Measurements from ENCODE around the gene TSPAN10. TPM values are rescaled to one million over a fixed set of nuclear protein-coding genes. Genes with fewer than 3 reads are reported as not detected.

Gene TSPAN10
- total RNA-seq, 1 donor: 4.5 TPM

DNA sequence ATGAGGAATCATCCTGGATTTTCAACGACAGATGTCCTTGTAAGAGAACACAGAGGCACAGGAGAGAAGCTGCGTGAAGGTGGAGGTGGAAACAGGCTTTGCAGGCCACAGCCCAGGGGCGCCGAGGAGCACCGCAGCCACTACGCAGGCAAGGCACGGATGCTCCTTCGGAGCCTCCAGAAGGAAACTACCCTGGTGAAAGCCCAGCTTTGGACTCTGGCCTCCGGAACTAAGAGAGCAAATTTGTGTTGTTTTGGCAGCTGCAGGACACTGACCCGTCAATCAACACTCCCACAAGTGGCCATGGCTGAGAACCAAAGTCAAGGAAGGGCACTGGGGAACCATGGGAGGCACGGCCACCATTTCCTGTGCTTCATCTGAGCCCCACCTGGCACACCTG lies 43.2 kb downstream of the TSPAN10 start:
- no peak for DNase-seq (ENCODE audit: low read depth)
- TF ChIP-seq, protein P1, sequence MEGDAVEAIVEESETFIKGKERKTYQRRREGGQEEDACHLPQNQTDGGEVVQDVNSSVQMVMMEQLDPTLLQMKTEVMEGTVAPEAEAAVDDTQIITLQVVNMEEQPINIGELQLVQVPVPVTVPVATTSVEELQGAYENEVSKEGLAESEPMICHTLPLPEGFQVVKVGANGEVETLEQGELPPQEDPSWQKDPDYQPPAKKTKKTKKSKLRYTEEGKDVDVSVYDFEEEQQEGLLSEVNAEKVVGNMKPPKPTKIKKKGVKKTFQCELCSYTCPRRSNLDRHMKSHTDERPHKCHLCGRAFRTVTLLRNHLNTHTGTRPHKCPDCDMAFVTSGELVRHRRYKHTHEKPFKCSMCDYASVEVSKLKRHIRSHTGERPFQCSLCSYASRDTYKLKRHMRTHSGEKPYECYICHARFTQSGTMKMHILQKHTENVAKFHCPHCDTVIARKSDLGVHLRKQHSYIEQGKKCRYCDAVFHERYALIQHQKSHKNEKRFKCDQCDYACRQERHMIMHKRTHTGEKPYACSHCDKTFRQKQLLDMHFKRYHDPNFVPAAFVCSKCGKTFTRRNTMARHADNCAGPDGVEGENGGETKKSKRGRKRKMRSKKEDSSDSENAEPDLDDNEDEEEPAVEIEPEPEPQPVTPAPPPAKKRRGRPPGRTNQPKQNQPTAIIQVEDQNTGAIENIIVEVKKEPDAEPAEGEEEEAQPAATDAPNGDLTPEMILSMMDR (IDR thresholded peaks at IDR 0.05; ENCODE audit: insufficient read depth, low read length): no peak
- no peak overlapping the region for H3K4me3 ChIP-seq (ENCODE audit: low read depth, low read length)

DNA sequence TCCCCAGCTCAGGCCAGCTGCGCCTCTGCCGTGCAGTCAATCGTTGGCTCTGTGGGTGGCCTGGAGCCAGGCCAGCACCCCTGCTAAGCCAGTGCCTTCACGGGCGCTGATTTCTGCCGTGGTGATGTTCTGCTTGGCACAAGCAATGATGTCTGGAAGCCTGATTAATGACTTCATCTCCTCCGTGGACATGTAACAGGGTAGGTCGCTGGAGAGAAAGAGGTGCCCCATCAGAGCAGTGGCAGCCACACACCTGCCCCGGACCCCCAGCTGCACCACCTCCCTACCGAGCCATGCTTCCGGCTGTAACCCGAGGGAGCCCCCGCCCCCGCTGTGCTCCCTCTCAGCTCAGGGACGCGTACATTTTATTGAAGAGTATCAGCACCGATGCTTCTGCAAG lies 44.7 kb downstream of the TSPAN10 start:
- TF ChIP-seq, protein P1 (IDR thresholded peaks at IDR 0.05; ENCODE audit: insufficient read depth, low read length): no peak
- DNase-seq (ENCODE audit: low read depth): no peak
- no peak overlapping the region for H3K4me3 ChIP-seq (ENCODE audit: low read depth, low read length)

DNA sequence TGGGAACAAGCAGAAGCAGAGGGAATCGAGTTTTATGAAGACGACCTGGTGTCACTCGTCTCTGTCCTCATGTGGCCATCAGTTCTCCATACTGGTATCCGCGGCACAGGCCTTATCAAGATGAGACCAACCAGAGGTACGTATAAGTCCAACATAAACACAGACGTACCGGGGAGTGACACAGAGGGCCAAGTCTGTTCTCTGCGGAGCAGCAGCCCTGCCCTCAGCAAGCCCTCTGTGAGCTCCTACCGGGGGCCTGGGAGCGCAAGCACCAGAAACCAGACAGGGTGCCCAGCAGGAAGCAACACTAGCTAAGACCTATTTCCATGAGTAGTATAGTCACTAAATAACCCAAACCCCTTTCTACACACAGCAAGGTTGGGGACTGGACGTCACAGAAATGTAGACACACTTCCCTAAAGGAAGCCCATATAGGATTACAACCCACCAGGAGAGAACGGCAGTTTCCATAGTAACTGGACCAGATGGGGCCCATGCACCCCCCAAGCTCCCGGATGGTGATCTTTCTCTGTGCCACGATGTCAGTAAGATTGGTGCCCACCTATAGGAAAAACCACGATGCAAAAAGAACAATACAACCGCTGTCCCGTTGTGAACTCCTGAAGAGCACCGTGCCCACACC lies 45.7 kb downstream of the TSPAN10 start:
- H3K4me3 ChIP-seq (ENCODE audit: low read depth, low read length): peak overlapping the region; percentile 91
- TF ChIP-seq, protein P1 (IDR thresholded peaks at IDR 0.05; ENCODE audit: insufficient read depth, low read length): no peak
- peak; percentile 11 for DNase-seq (ENCODE audit: low read depth)

DNA sequence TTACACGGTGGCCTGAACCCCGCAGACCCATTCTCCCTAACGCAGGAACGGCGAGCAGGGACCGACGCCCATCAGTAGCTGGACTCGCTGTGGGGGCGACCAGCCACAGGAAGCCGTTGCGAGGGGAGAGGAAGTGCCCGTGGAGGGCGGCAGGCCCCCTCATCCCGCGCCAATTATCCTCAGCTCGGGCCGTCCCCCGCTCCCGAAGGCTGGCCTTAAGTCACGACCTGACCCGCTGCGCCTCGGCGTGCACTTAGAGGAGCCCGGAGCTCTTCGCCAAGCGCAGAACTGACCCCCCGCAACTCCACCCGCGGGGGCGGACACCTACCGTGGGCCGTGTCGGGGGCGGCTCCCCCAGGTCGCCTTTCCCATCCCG lies 46.2 kb downstream of the TSPAN10 start:
- TF ChIP-seq, protein P1 (IDR thresholded peaks at IDR 0.05; ENCODE audit: insufficient read depth, low read length): no peak
- H3K4me3 ChIP-seq (ENCODE audit: low read depth, low read length): peak overlapping the region; percentile 91
- no peak for DNase-seq (ENCODE audit: low read depth)

DNA sequence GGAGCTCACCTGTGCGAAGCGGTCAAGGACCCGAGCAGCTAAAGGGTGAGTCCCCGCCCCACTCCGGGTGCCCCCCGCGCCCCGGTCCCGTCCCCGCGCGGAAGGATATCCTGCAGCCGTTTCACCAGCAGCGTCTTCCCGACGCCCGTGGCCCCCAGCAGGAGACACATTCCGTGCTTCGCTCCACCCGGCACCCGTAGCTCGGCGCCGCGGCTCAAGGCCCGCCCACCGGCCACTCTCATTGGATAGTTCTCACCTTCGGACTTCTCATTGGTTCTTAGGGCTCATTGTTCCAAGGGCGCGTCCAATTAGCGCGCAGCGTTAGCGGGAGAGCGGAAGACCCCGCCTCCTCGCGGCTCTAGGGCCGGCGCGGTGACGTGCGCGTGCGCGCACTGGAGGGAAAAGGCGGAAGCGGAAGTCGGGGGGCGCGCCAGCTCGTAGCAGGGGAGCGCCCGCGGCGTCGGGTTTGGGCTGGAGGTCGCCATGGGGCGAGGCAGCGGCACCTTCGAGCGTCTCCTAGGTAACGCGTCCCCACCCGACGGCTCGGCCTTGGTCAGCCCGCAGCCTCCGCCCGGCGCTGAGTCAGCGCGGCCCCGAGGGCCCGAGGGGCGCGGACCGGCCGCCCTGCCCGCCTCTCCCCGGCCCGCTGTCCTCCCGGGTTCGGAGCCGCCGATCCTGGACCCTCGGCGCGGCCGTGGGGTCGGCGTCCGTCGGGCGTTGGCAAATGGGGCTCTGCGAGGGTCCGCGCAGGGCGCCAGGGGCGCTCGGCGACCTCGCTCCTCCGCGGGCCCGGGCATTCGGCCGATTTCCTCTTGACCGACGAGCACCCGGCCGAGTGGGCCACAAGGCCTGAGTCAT lies 46.8 kb downstream of the TSPAN10 start, which contains the start of the genes ARL16 and HGS:
Gene ARL16 (minus strand): TSS at position 214 of the 858 bp plus-strand sequence. CDS start 44 bp downstream, at position 170.
Gene HGS (plus strand): TSS at position 428 of the 858 bp plus-strand sequence. CDS start 56 bp downstream, at position 484.
- TF ChIP-seq, protein P1 (IDR thresholded peaks at IDR 0.05; ENCODE audit: insufficient read depth, low read length): no peak
- peak; percentile 99 for DNase-seq (ENCODE audit: low read depth)
- H3K4me3 ChIP-seq (ENCODE audit: low read depth, low read length): peak within 1 kb of the TSS; percentile 91

DNA sequence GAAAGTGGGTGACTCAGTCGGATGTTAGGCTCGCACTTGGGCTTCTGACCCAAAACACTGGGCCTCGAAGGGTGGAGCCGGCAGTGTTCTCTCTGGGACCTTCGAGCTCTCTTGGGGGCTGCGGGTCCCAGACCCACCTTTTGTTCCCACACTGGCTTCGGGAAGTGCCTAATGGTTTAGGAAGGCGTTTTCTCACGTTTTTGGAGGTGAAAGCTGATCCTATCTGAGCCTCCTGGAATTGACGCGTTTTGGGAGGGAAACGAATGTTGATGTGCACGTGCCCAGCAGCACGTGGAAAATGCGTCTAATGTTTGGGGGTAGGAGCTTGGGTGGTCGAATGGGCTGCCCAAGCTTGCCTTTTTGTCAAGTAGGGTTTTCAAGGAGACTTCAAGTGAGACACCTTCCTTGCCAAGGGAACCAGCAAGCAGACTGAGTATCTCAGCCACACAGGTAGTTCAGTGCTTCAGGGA lies 47.5 kb downstream of the TSPAN10 start:
- TF ChIP-seq, protein P1 (IDR thresholded peaks at IDR 0.05; ENCODE audit: insufficient read depth, low read length): no peak
- peak overlapping the region; percentile 85 for H3K4me3 ChIP-seq (ENCODE audit: low read depth, low read length)
- DNase-seq (ENCODE audit: low read depth): peak; percentile 81
